ENCODE measurements around the gene HS6ST3.

The HS6ST3 gene

DNA sequence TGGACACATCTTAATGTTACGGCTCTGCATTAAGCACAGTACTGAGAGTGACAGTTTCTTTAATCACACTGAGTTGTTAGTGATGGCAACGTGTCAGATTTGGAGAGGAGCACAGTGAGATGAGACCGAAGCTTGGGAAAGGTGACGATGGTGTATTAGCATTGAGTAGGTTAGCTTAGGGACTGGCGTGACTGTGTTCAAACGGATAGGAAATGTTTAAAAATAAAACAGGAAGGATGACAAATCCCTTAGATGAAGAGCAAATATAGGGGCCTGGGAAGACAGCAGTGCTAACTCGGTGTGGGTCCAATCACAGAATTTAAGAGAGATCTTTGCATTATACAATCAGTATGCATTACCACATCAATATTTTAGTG lies 384.3 kb downstream of the HS6ST3 start:
- no peaks in the 10 kb centered on the region for H3K36me3 ChIP-seq (replicated peaks; ENCODE audit: low read depth, low read length)
- no peaks in the 10 kb centered on the region for H3K27me3 ChIP-seq (ENCODE audit: low read depth, low read length)
- no peak overlapping the region for H3K4me3 ChIP-seq (ENCODE audit: low read length)
- TF ChIP-seq EZH2phosphoT487 (IDR thresholded peaks at IDR 0.05; ENCODE audit: low read depth), result no peak
- TF ChIP-seq, protein P1, sequence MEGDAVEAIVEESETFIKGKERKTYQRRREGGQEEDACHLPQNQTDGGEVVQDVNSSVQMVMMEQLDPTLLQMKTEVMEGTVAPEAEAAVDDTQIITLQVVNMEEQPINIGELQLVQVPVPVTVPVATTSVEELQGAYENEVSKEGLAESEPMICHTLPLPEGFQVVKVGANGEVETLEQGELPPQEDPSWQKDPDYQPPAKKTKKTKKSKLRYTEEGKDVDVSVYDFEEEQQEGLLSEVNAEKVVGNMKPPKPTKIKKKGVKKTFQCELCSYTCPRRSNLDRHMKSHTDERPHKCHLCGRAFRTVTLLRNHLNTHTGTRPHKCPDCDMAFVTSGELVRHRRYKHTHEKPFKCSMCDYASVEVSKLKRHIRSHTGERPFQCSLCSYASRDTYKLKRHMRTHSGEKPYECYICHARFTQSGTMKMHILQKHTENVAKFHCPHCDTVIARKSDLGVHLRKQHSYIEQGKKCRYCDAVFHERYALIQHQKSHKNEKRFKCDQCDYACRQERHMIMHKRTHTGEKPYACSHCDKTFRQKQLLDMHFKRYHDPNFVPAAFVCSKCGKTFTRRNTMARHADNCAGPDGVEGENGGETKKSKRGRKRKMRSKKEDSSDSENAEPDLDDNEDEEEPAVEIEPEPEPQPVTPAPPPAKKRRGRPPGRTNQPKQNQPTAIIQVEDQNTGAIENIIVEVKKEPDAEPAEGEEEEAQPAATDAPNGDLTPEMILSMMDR (IDR thresholded peaks at IDR 0.05; ENCODE audit: low read depth, low read length), result no peak
- H2AFZ ChIP-seq (ENCODE audit: low read depth, low read length), result no peak overlapping the region
- no peaks in the 10 kb centered on the region; the same call in 1 of the 2 replicates for H3K4me1 ChIP-seq (ENCODE audit: low read length)
- H3K9ac ChIP-seq (ENCODE audit: low read length), result no peak overlapping the region
- H3K79me2 ChIP-seq (ENCODE audit: low read length), result no peaks in the 10 kb centered on the region
- no peak overlapping the region for H3K4me2 ChIP-seq (ENCODE audit: low read length)
- H4K20me1 ChIP-seq (ENCODE audit: insufficient read depth, low read length), result no peaks in the 10 kb centered on the region
- no peaks in the 10 kb centered on the region for H3K9me3 ChIP-seq (ENCODE audit: insufficient read depth, low read length)
- H3K27ac ChIP-seq (ENCODE audit: low read length), result no peak overlapping the region

DNA sequence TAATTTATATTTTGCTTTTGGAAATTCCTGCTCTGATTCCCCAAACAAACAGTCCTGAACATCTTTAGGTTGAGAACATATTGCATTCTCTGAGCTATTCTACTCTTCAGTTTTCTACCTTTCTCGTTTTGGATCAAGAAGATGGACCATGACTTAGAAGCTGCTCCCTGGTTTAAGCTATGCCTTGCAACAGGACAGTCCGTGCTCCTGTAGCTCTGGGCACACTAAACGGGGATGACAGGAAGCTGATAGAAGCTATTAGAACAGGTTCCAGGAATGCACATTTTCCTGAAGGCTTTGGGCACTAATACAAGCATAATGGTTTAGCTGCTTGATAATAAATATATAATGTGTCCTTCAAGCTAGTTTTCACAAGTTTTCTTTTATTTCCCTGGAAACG lies 385.2 kb downstream of the HS6ST3 start:
- H3K4me3 ChIP-seq (ENCODE audit: low read length), result no peak overlapping the region
- no peaks in the 10 kb centered on the region for H3K36me3 ChIP-seq (replicated peaks; ENCODE audit: low read depth, low read length)
- no peak overlapping the region for H3K4me2 ChIP-seq (ENCODE audit: low read length)
- no peak overlapping the region for H2AFZ ChIP-seq (ENCODE audit: low read depth, low read length)
- H3K9ac ChIP-seq (ENCODE audit: low read length), result no peak overlapping the region
- no peak for TF ChIP-seq EZH2phosphoT487 (IDR thresholded peaks at IDR 0.05; ENCODE audit: low read depth)
- TF ChIP-seq, protein P1 (IDR thresholded peaks at IDR 0.05; ENCODE audit: low read depth, low read length), result no peak
- no peaks in the 10 kb centered on the region for H3K9me3 ChIP-seq (ENCODE audit: insufficient read depth, low read length)
- no peaks in the 10 kb centered on the region for H3K79me2 ChIP-seq (ENCODE audit: low read length)
- no peaks in the 10 kb centered on the region for H3K27me3 ChIP-seq (ENCODE audit: low read depth, low read length)
- no peaks in the 10 kb centered on the region for H3K4me1 ChIP-seq (ENCODE audit: low read length)
- no peak overlapping the region for H3K27ac ChIP-seq (ENCODE audit: low read length)
- H4K20me1 ChIP-seq (ENCODE audit: insufficient read depth, low read length), result no peaks in the 10 kb centered on the region

DNA sequence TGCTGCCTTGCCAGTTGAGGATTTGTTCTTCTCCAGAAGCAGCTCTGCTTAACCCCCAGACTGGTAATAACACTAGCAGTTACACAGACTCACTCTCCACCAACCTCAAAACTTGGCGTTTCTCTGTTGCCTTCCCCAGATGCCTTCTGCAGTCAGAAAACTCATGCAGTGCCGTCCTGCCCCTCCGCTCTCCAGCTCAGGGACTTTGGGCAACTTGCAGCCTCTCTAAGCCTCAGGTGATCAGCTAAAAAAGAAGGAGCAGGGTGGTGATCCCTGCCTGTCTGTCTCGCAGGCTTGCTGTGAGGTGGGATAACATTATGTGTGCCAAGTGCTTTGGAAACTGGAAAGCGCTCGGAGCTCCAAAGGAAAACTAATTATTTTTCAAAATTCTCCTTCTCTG lies 391.6 kb downstream of the HS6ST3 start:
- Histone ChIP-seq H3K27me3 (ENCODE audit: low read depth, low read length) (no peaks in the 10 kb centered on the region), H3K79me2 (ENCODE audit: low read length) (no peaks in the 10 kb centered on the region), H3K4me2 (ENCODE audit: low read length) (no peak overlapping the region), H3K36me3 (replicated peaks; ENCODE audit: low read depth, low read length) (no peaks in the 10 kb centered on the region), H3K4me3 (ENCODE audit: low read length) (no peak overlapping the region), H3K27ac (ENCODE audit: low read length) (no peak overlapping the region), H3K4me1 (ENCODE audit: low read length) (no peaks in the 10 kb centered on the region), H3K9ac (ENCODE audit: low read length) (no peak overlapping the region), H4K20me1 (ENCODE audit: insufficient read depth, low read length) (no peaks in the 10 kb centered on the region), H2AFZ (ENCODE audit: low read depth, low read length) (no peak overlapping the region), H3K9me3 (ENCODE audit: insufficient read depth, low read length) (no peaks in the 10 kb centered on the region)
- TF ChIP-seq, protein P1 (IDR thresholded peaks at IDR 0.05; ENCODE audit: low read depth, low read length), result no peak
- no peak for TF ChIP-seq EZH2phosphoT487 (IDR thresholded peaks at IDR 0.05; ENCODE audit: low read depth)

DNA sequence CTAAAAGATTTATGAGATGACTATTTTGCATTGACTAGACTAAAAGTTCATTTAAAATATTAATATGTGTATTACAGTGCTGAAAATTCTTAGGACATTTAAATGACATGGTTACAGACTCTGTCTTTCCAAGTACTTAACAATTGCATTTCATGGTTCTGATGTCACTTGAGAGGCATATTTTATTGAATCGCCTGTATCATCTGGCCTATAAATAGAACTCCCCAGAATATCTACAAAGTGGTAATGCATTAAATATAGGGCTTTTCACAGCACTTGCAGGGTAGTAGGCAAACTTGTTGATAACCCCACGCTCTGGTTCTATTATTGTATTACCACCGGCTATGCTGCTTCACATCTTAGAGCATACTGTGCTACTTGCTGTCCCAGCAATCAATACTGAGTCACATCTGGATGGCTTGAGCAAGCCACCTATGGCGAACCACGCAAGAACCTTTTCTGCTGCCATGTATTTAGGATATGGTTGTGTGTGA lies 400.6 kb downstream of the HS6ST3 start:
- no peaks in the 10 kb centered on the region for H3K27me3 ChIP-seq (ENCODE audit: low read depth, low read length)
- H4K20me1 ChIP-seq (ENCODE audit: insufficient read depth, low read length), result no peaks in the 10 kb centered on the region
- no peaks in the 10 kb centered on the region for H3K4me1 ChIP-seq (ENCODE audit: low read length)
- H3K36me3 ChIP-seq (replicated peaks; ENCODE audit: low read depth, low read length), result no peaks in the 10 kb centered on the region
- no peak overlapping the region for H2AFZ ChIP-seq (ENCODE audit: low read depth, low read length)
- no peaks in the 10 kb centered on the region for H3K79me2 ChIP-seq (ENCODE audit: low read length)
- no peak overlapping the region for H3K27ac ChIP-seq (ENCODE audit: low read length)
- H3K4me3 ChIP-seq (ENCODE audit: low read length), result no peak overlapping the region
- TF ChIP-seq EZH2phosphoT487 (IDR thresholded peaks at IDR 0.05; ENCODE audit: low read depth), result no peak
- TF ChIP-seq, protein P1 (IDR thresholded peaks at IDR 0.05; ENCODE audit: low read depth, low read length), result no peak
- H3K4me2 ChIP-seq (ENCODE audit: low read length), result no peak overlapping the region
- no peaks in the 10 kb centered on the region for H3K9me3 ChIP-seq (ENCODE audit: insufficient read depth, low read length)
- no peak overlapping the region for H3K9ac ChIP-seq (ENCODE audit: low read length)

Measured in OCI-LY3 (cell line).